ENCODE measurements around the gene KCNG2. TPM values are rescaled to one million over a fixed set of nuclear protein-coding genes. Genes with fewer than 3 reads are reported as not detected.

The KCNG2 gene
- total and polyA plus RNA-seq, 2 experiments from 2014 or later = not detected

DNA sequence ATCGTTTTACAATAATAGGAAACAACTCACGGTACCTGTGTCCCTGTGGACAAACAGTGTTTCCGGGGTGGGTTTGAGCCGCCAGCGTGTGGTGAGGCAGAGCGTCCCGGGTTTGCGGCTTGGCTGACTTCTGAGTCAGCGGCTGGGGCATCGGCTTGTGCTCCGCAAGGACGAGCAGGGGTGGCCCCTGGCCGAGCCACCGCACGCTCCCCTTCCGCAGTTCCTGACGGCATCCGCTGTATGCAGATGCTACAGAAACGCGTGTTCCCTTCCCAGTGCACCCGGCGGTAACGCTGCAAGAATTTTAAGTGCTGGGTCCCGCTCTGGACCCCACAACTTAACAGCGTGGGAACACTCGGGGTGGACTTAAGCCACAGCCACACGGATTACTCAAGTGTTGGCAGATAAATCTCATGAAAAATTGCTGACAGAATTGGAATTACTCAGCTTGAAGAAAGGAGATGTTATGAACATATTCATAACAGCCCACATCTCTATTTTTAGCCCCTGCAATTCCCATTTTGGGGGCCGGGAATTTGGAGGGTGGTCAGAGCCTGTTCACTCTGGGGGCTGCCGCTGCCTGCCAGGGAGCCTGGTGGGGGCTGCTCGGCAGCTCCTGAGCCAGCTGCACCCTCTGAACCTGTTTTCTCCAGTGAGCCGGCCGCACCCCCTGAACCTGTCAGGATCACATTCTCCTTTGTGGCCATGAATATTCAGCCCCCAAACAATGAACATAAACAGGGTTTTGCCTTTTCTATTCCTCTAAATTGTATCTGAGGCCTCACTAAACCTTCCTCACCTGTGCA lies 12.6 kb upstream of the KCNG2 start:
- no peak overlapping the region for H3K4me3 ChIP-seq
- no peaks in the 10 kb centered on the region for H3K79me2 ChIP-seq
- no peaks in the 10 kb centered on the region for H3K9me3 ChIP-seq (ENCODE audit: low read depth)
- no peaks in the 10 kb centered on the region for H3K9me2 ChIP-seq (replicated peaks; ENCODE audit: insufficient read depth)
- H3K36me3 ChIP-seq (replicated peaks; ENCODE audit: insufficient read depth, low read depth) = no peaks in the 10 kb centered on the region
- no peak for DNase-seq (ENCODE audit: low spot score)
- no peak for TF ChIP-seq EZH2phosphoT487 (IDR thresholded peaks at IDR 0.05; ENCODE audit: low read depth, severe bottlenecking, unreplicated experiment)
- no peak for TF ChIP-seq EZH2 (IDR thresholded peaks at IDR 0.05; ENCODE audit: borderline replicate concordance)
- no peak for TF ChIP-seq CTCF (IDR thresholded peaks at IDR 0.05; ENCODE audit: poor library complexity)
- H3K4me1 ChIP-seq (ENCODE audit: insufficient read depth) = no peaks in the 10 kb centered on the region
- H2AFZ ChIP-seq = no peak overlapping the region
- H3K27ac ChIP-seq = no peak overlapping the region
- peaks cover 33% of the 10 kb centered on the region for H3K27me3 ChIP-seq
- H4K20me1 ChIP-seq (ENCODE audit: insufficient read depth, poor library complexity, severe bottlenecking) = no peaks in the 10 kb centered on the region
- H3K4me2 ChIP-seq = no peak overlapping the region
- 80% methylated on average over 32 of the region's 32 CpGs for WGBS (ENCODE audit: low lambda C conversion rate, missing lambda C conversion rate)

- no peak overlapping the region for H3K4me2 ChIP-seq
These were observed 11.9 kb upstream of the KCNG2 start for GRCh38 chr18:79785831-79786230.

DNA sequence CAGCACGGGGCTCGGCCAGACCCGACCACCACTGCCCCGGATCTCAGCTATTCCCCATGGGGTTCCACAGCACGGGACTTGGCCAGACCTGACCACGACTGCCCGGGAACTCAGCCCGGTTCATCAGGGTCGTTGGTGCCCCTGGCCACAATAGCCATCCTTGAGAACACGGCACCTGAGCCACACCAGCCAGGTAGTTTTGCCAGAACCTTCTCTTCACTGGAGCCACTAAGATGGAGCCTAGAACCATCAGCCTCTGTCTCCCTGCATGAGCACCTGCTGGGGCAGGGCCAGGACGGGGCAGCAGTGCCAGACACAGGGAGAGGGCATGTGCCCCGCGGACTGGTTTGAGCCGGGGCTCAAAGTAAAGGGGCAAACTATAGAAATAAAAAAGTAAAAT lies 11.4 kb upstream of the KCNG2 start:
- Histone ChIP-seq H3K27ac (no peak overlapping the region), H3K27me3 (peaks cover 35% of the 10 kb centered on the region)
- 77% methylated on average over 13 of the region's 14 CpGs for WGBS (ENCODE audit: low lambda C conversion rate, missing lambda C conversion rate)

More at GRCh38 chr18:79785831-79786230, 11.9 kb upstream of the KCNG2 start:
- Histone ChIP-seq H3K27me3 (peaks cover 35% of the 10 kb centered on the region), H3K4me1 (ENCODE audit: insufficient read depth) (no peaks in the 10 kb centered on the region), H3K36me3 (replicated peaks; ENCODE audit: insufficient read depth, low read depth) (no peaks in the 10 kb centered on the region), H4K20me1 (ENCODE audit: insufficient read depth, poor library complexity, severe bottlenecking) (no peaks in the 10 kb centered on the region), H3K4me3 (no peak overlapping the region), H3K9me3 (ENCODE audit: low read depth) (no peaks in the 10 kb centered on the region), H3K27ac (no peak overlapping the region), H3K9me2 (replicated peaks; ENCODE audit: insufficient read depth) (no peaks in the 10 kb centered on the region), H3K79me2 (no peaks in the 10 kb centered on the region), H2AFZ (no peak overlapping the region)
- WGBS (ENCODE audit: low lambda C conversion rate, missing lambda C conversion rate) = 91% methylated on average over 9 of the region's 12 CpGs
- DNase-seq (ENCODE audit: low spot score) = no peak
- no peak for TF ChIP-seq CTCF (IDR thresholded peaks at IDR 0.05; ENCODE audit: poor library complexity)
- TF ChIP-seq EZH2 (IDR thresholded peaks at IDR 0.05; ENCODE audit: borderline replicate concordance) = no peak
- no peak for TF ChIP-seq EZH2phosphoT487 (IDR thresholded peaks at IDR 0.05; ENCODE audit: low read depth, severe bottlenecking, unreplicated experiment)

More for the DNA sequence above, 11.4 kb upstream of the KCNG2 start:
- no peaks in the 10 kb centered on the region for H3K9me2 ChIP-seq (replicated peaks; ENCODE audit: insufficient read depth)
- no peaks in the 10 kb centered on the region for H3K9me3 ChIP-seq (ENCODE audit: low read depth)
- H4K20me1 ChIP-seq (ENCODE audit: insufficient read depth, poor library complexity, severe bottlenecking) = no peaks in the 10 kb centered on the region
- no peaks in the 10 kb centered on the region for H3K36me3 ChIP-seq (replicated peaks; ENCODE audit: insufficient read depth, low read depth)
- TF ChIP-seq CTCF (IDR thresholded peaks at IDR 0.05; ENCODE audit: poor library complexity) = no peak
- no peak for TF ChIP-seq EZH2 (IDR thresholded peaks at IDR 0.05; ENCODE audit: borderline replicate concordance)
- no peak for TF ChIP-seq EZH2phosphoT487 (IDR thresholded peaks at IDR 0.05; ENCODE audit: low read depth, severe bottlenecking, unreplicated experiment)
- DNase-seq (ENCODE audit: low spot score) = no peak
- no peaks in the 10 kb centered on the region for H3K4me1 ChIP-seq (ENCODE audit: insufficient read depth)
- no peak overlapping the region for H3K4me3 ChIP-seq
- no peaks in the 10 kb centered on the region for H3K79me2 ChIP-seq
- H2AFZ ChIP-seq = no peak overlapping the region
- H3K4me2 ChIP-seq = no peak overlapping the region
